GM18909 (cell line): ENCODE measurements around the gene PFDN6.
A peak's percentile ranks its signal among the peaks of the same experiment; 100 is the strongest.
"Not testable (repeated sequence)": the region's sequence is repeated elsewhere in the genome, so short reads cannot be mapped to it uniquely, and the experiment has no call there.

Experiments
- ATAC-seq: cut with Tn5 transposase; IDR thresholded peaks from one replicate; pipeline ENCODE4 v1.9.1; 2021; ENCODE audit warnings: mild to moderate bottlenecking; ENCODE audit not compliant: unreplicated experiment, poor library complexity

PFDN6 gene

GRCh38 chr6:33273129-33273923, 16.1 kb upstream of the PFDN6 start:
- ATAC-seq: no peak

GRCh38 chr6:33273924-33274902, 15.2 kb upstream of the PFDN6 start:
- no peak for ATAC-seq

GRCh38 chr6:33275795-33276580, 13.4 kb upstream of the PFDN6 start:
- ATAC-seq: not testable (repeated sequence)

GRCh38 chr6:33276581-33276863, 12.9 kb upstream of the PFDN6 start:
- no peak for ATAC-seq

- peak; percentile 60 for ATAC-seq
Observed at GRCh38 chr6:33276864-33277662, 12.3 kb upstream of the PFDN6 start, which contains the start of gene B3GALT4. Gene B3GALT4, plus strand, starts transcription at chr6:33277123. Its CDS starts 297 bp downstream, at chr6:33277420.

GRCh38 chr6:33277663-33278391, 11.6 kb upstream of the PFDN6 start:
- peak; percentile 19 for ATAC-seq

- no peak for ATAC-seq
Observed at GRCh38 chr6:33278392-33278741, 11.0 kb upstream of the PFDN6 start.

- no peak for ATAC-seq
Observed at GRCh38 chr6:33278810-33279209, 10.6 kb upstream of the PFDN6 start.

- no peak for ATAC-seq
Observed at GRCh38 chr6:33279257-33279695, 10.1 kb upstream of the PFDN6 start.

GRCh38 chr6:33279971-33280511, 9.4 kb upstream of the PFDN6 start:
- ATAC-seq: no peak

GRCh38 chr6:33280539-33280938, 8.9 kb upstream of the PFDN6 start:
- no peak for ATAC-seq

- ATAC-seq: not testable (repeated sequence)
Observed at GRCh38 chr6:33285214-33285613, 4.2 kb upstream of the PFDN6 start.

- no peak for ATAC-seq
Observed at GRCh38 chr6:33286946-33287914, 2.2 kb upstream of the PFDN6 start.

GRCh38 chr6:33288141-33288920, 1.1 kb upstream of the PFDN6 start:
- no peak for ATAC-seq

- peak; percentile 31 for ATAC-seq
Observed at GRCh38 chr6:33289784-33290315, 449 bp downstream of the PFDN6 start.

GRCh38 chr6:33290459-33290858, 1.1 kb downstream of the PFDN6 start:
- ATAC-seq: no peak
